CD14-positive monocyte (primary cell): ENCODE measurements around the gene CNTNAP2. TPM values are rescaled to one million over a fixed set of nuclear protein-coding genes. Genes with fewer than 3 reads are reported as not detected.

Experiments used
- DNase-seq, 3 donors: peaks; one replicate each; pipeline ENCODE4 v3.0.0-alpha.2; 2011 to 2022
- H2AFZ ChIP-seq: 2 replicates; pipeline ENCODE4 v1.6.0; 2012; ENCODE audit warnings: mild to moderate bottlenecking, low read depth, low read length, inconsistent platforms; ENCODE audit not compliant: insufficient read depth, poor library complexity, severe bottlenecking
- H3K27ac ChIP-seq, 2 donors: 1 replicate in 1 of 2; 2 replicates in 1 of 2; pipeline ENCODE4 v1.5.1; 2012 to 2013; ENCODE audit warnings: low read length in 2 of 2, control low read depth in 1 of 2, inconsistent platforms in 1 of 2, low read depth in 1 of 2, mild to moderate bottlenecking in 1 of 2
- H3K27me3 ChIP-seq, 2 donors: one replicate each; pipeline versions ENCODE4 v1.6.0 to v1.6.1; 2011 to 2013; ENCODE audit warnings: low read length in 2 of 2; ENCODE audit not compliant: control insufficient read depth in 2 of 2, insufficient read depth in 2 of 2
- H3K36me3 ChIP-seq, 2 donors: replicated peaks in 1 of 2; 1 replicate in 1 of 2; 2 replicates in 1 of 2; pipeline versions ENCODE4 v1.5.1 to v1.6.1; 2012 to 2013; ENCODE audit warnings: low read length in 2 of 2, control low read depth in 1 of 2, inconsistent platforms in 1 of 2, mild to moderate bottlenecking in 1 of 2; ENCODE audit not compliant: insufficient read depth in 2 of 2, control insufficient read depth in 1 of 2
- H3K4me1 ChIP-seq, 2 donors: 1 replicate in 1 of 2; 2 replicates in 1 of 2; pipeline versions ENCODE4 v1.5.1 to v1.6.1; 2012 to 2013; ENCODE audit warnings: low read length in 2 of 2, control low read depth in 1 of 2, inconsistent platforms in 1 of 2, mild to moderate bottlenecking in 1 of 2, moderate library complexity in 1 of 2; ENCODE audit not compliant: insufficient read depth in 2 of 2, control insufficient read depth in 1 of 2
- H3K4me2 ChIP-seq: replicated peaks from 2 replicates; pipeline ENCODE3; 2012; ENCODE audit warnings: low read length, moderate library complexity, mild to moderate bottlenecking; ENCODE audit not compliant: poor library complexity, severe bottlenecking; ENCODE audit errors: extremely low read depth
- H3K4me3 ChIP-seq, 3 experiments: fragments of 200-600 bp in 1 of 3; sonication (generic) in 1 of 3; replicated peaks in 1 of 3; 1 replicate in 2 of 3; 2 replicates in 1 of 3; pipeline ENCODE4 v1.5.1; 2011 to 2013; ENCODE audit warnings: low read length in 3 of 3, mild to moderate bottlenecking in 3 of 3, control low read depth in 2 of 3, low read depth in 2 of 3, inconsistent platforms in 1 of 3, moderate library complexity in 1 of 3
- H3K79me2 ChIP-seq: 2 replicates; pipeline ENCODE4 v1.6.0; 2012; ENCODE audit warnings: mild to moderate bottlenecking, control low read depth, inconsistent platforms, low read length, moderate library complexity; ENCODE audit not compliant: insufficient read depth
- H3K9ac ChIP-seq: 2 replicates; pipeline ENCODE4 v1.6.0; 2017; ENCODE audit warnings: low read length, mild to moderate bottlenecking; ENCODE audit not compliant: insufficient read depth, poor library complexity, severe bottlenecking
- H3K9me3 ChIP-seq, 2 donors: replicated peaks in 1 of 2; 1 replicate in 1 of 2; 2 replicates in 1 of 2; pipeline versions ENCODE4 v1.5.1 to v1.6.1; 2012 to 2013; ENCODE audit warnings: low read length in 2 of 2, control low read depth in 1 of 2; ENCODE audit not compliant: control insufficient read depth in 1 of 2, insufficient read depth in 1 of 2
- H4K20me1 ChIP-seq: 2 replicates; pipeline ENCODE4 v1.6.0; 2012; ENCODE audit warnings: mild to moderate bottlenecking, low read length, control low read depth, moderate library complexity; ENCODE audit not compliant: insufficient read depth
- H3K27ac Mint-ChIP-seq, 7 donors: one replicate each; pipeline ENCODE4 v1.8.0; 2020; ENCODE audit warnings: mild to moderate bottlenecking in 7 of 7, mixed read lengths in 7 of 7, moderate library complexity in 6 of 7, inconsistent platforms in 2 of 7
- H3K27me3 Mint-ChIP-seq, 3 donors: one replicate each; pipeline ENCODE4 v1.8.0; 2021 to 2022; ENCODE audit warnings: low read depth in 3 of 3, mild to moderate bottlenecking in 3 of 3, mixed read lengths in 3 of 3, moderate library complexity in 3 of 3, inconsistent platforms in 1 of 3
- H3K36me3 Mint-ChIP-seq, 2 donors: one replicate each; pipeline ENCODE4 v1.8.0; 2020; ENCODE audit warnings: mixed read lengths in 2 of 2, inconsistent platforms in 1 of 2, mild to moderate bottlenecking in 1 of 2
- H3K4me1 Mint-ChIP-seq: one replicate; pipeline ENCODE4 v1.8.0; 2020; ENCODE audit warnings: mild to moderate bottlenecking, mixed read lengths
- H3K4me3 Mint-ChIP-seq, 2 donors: one replicate each; pipeline ENCODE4 v1.8.0; 2020; ENCODE audit warnings: mild to moderate bottlenecking in 2 of 2, mixed read lengths in 2 of 2, moderate library complexity in 1 of 2
- H3K9me3 Mint-ChIP-seq, 7 donors: one replicate each; pipeline ENCODE4 v1.8.0; 2020 to 2022; ENCODE audit warnings: mixed read lengths in 7 of 7, mild to moderate bottlenecking in 6 of 7, moderate library complexity in 6 of 7, inconsistent platforms in 2 of 7
- WGBS: methylation state at CpG from one replicate; pipeline ENCODE4 v1.1.5; 2013; ENCODE audit warnings: missing lambda C conversion rate; ENCODE audit not compliant: insufficient coverage; 5-methylcytosine and 5-hydroxymethylcytosine counted together
- intact Hi-C, 2 donors: fragments of 100-400 bp; cut with micrococcal nuclease; formaldehyde crosslinking; loops; one replicate each; pipeline versions ENCODE4 v1.15.0 to v1.15.1; 2023
- polyA plus RNA-seq, 3 donors: library from polyadenylated mRNA; depleted of rRNA in 1 of 3; unstranded in 2 of 3; stranded (reverse) in 1 of 3; fragments of 300-500 nt in 2 of 3; fragments of >200 nt in 1 of 3; fragmentation: Illumina TruSeq in 2 of 3; gene quantifications; 1 replicate in 2 of 3; 2 replicates in 1 of 3; pipeline ENCODE4 v1.2.3, GENCODE V29; 2012 to 2021
- TF ChIP-seq, protein P1 (sequence below): fragments of 200-600 bp; IDR thresholded peaks from one replicate; pipeline ENCODE4 v1.8.0; 2022; ENCODE audit warnings: antibody characterized with exemption, mild to moderate bottlenecking

CNTNAP2 gene
- polyA plus RNA-seq, 3 donors = 0.01 TPM; not detected in 2

DNA sequence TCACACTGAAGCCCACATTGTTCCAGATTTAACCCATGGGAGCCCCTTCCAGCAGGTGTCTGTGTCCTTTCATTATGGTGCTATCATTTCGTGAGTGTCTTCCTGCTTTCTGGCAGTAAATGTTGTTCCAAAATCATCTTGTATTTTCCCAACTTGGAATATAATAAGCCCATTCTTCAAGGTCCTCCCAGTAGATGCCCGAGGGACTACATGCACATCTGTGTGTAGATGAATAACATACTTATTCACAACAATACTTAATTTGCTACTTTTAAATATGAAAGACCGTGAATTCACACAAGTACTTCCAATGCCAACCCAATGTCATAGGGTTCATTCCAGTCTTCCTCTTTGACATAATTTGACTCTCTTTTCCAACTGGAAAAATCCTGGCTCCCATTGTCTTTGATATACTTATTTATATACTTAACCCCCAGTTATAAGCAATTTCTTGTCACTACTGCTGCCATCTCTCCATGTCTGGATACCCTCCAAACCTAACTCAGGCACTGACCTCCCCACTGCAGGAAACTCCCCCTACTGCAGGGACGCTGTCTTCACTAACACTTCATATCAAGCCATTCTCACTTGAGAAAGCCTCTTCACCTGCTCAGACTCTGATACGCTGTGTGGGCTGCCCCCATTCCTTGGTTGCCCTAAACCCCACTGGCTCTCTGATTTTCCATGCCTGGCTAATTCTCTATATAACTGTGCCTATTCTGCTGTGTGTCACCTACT lies 1119.2 kb downstream of the CNTNAP2 start:
- H3K79me2 ChIP-seq = no peaks in the 10 kb centered on the region
- Mint-ChIP-seq H3K4me1 (no peaks in the 10 kb centered on the region), H3K9me3 (peaks cover 0 to 14% (median 4%) of the 10 kb centered on the region in 7 donors), H3K27ac (no peak overlapping the region), H3K27me3 (peaks cover 0 to 1% (median 0%) of the 10 kb centered on the region in 3 donors), H3K36me3 (no peaks in the 10 kb centered on the region), H3K4me3 (no peak overlapping the region)
- H4K20me1 ChIP-seq = no peaks in the 10 kb centered on the region
- H3K4me1 ChIP-seq = no peaks in the 10 kb centered on the region
- WGBS = 100% methylated on average over 5 of the region's 5 CpGs
- H2AFZ ChIP-seq = no peak overlapping the region
- no peak for DNase-seq
- H3K36me3 ChIP-seq = no peaks in the 10 kb centered on the region
- intact Hi-C loops = no loop called here
- H3K27me3 ChIP-seq = no peaks in the 10 kb centered on the region
- H3K9ac ChIP-seq = no peak overlapping the region
- H3K4me2 ChIP-seq = no peak overlapping the region
- H3K9me3 ChIP-seq = peaks cover 8 to 12% of the 10 kb centered on the region in 2 donors
- TF ChIP-seq, protein P1, sequence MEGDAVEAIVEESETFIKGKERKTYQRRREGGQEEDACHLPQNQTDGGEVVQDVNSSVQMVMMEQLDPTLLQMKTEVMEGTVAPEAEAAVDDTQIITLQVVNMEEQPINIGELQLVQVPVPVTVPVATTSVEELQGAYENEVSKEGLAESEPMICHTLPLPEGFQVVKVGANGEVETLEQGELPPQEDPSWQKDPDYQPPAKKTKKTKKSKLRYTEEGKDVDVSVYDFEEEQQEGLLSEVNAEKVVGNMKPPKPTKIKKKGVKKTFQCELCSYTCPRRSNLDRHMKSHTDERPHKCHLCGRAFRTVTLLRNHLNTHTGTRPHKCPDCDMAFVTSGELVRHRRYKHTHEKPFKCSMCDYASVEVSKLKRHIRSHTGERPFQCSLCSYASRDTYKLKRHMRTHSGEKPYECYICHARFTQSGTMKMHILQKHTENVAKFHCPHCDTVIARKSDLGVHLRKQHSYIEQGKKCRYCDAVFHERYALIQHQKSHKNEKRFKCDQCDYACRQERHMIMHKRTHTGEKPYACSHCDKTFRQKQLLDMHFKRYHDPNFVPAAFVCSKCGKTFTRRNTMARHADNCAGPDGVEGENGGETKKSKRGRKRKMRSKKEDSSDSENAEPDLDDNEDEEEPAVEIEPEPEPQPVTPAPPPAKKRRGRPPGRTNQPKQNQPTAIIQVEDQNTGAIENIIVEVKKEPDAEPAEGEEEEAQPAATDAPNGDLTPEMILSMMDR = no peak
- H3K27ac ChIP-seq = no peak overlapping the region
- H3K4me3 ChIP-seq = no peak overlapping the region

DNA sequence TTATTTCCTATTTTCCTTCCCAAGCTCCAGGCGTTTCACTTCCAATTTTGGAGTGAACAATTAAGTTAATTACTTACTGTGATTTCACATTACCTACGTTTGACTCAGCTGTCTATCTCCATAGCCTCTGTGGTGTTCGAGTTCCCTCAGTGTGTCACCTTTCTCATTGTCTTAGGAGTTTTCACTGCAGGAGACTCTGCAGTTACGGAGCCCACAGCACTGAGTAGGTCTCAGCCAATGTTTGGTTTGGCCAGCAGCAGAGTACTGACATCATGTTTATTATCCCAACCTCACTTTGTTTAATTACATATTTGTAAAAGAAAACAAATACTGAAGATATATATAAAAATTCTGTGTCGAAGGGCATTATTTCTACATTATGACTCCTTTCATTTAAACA lies 1123.9 kb downstream of the CNTNAP2 start:
- H3K27me3 Mint-ChIP-seq = no peaks in the 10 kb centered on the region
- Histone ChIP-seq H3K27ac (no peak overlapping the region), H3K36me3 (no peaks in the 10 kb centered on the region), H2AFZ (no peak overlapping the region), H4K20me1 (no peaks in the 10 kb centered on the region), H3K4me1 (no peaks in the 10 kb centered on the region), H3K9ac (no peak overlapping the region), H3K79me2 (no peaks in the 10 kb centered on the region), H3K4me2 (no peak overlapping the region), H3K27me3 (no peaks in the 10 kb centered on the region), H3K9me3 (peaks cover 5 to 12% of the 10 kb centered on the region in 2 donors), H3K4me3 (no peak overlapping the region)
- intact Hi-C loops = loop anchor here in 1 of 2 donors (10.0 kb wide), 1 partner anchor 844 kb away; no protein-coding TSS in a partner anchor
- TF ChIP-seq, protein P1 = no peak
- H3K4me3 Mint-ChIP-seq = no peak overlapping the region
- H3K36me3 Mint-ChIP-seq = no peaks in the 10 kb centered on the region
- no peaks in the 10 kb centered on the region for H3K4me1 Mint-ChIP-seq
- peaks cover 2 to 7% (median 2%) of the 10 kb centered on the region in 7 donors for H3K9me3 Mint-ChIP-seq
- 78% methylated on average over 3 of the region's 5 CpGs for WGBS
- no peak for DNase-seq
- H3K27ac Mint-ChIP-seq = no peak overlapping the region
